SJCRH30 (cell line): Measurements from ENCODE around the gene ZNF497. TPM values are rescaled to one million over a fixed set of nuclear protein-coding genes. Genes with fewer than 3 reads are reported as not detected.
"Not testable (repeated sequence)": the region's sequence is repeated elsewhere in the genome, so short reads cannot be mapped to it uniquely, and the experiment has no call there.

ENCODE experiments used
- DNase-seq, 2 experiments: peaks; one replicate each; pipeline ENCODE4 v3.0.0-alpha.2; 2015 to 2020
- H3K27ac ChIP-seq: fragments of 250-450 bp; sonication (Bioruptor Pico); 2 replicates; pipeline ENCODE4 v1.5.1; 2020; ENCODE audit warnings: mild to moderate bottlenecking, moderate library complexity
- H3K27me3 ChIP-seq: fragments of 250-450 bp; sonication (Bioruptor Pico); 2 replicates; pipeline ENCODE4 v1.5.1; 2020; ENCODE audit warnings: mild to moderate bottlenecking, moderate library complexity
- H3K36me3 ChIP-seq: fragments of 250-450 bp; sonication (Bioruptor Pico); 2 replicates; pipeline ENCODE4 v1.5.1; 2020; ENCODE audit warnings: mild to moderate bottlenecking, moderate library complexity
- H3K4me1 ChIP-seq: fragments of 250-450 bp; sonication (Bioruptor Pico); 2 replicates; pipeline ENCODE4 v1.5.1; 2020; ENCODE audit warnings: mild to moderate bottlenecking, moderate library complexity
- H3K4me3 ChIP-seq: fragments of 250-450 bp; sonication (Bioruptor Pico); 2 replicates; pipeline ENCODE4 v1.5.1; 2020; ENCODE audit warnings: mild to moderate bottlenecking, moderate library complexity
- H3K9me3 ChIP-seq: fragments of 250-450 bp; sonication (Bioruptor Pico); replicated peaks from 2 replicates; pipeline ENCODE4 v1.5.1; 2020; ENCODE audit warnings: mild to moderate bottlenecking, moderate library complexity
- total RNA-seq: library from RNA; depleted of rRNA; stranded (reverse); fragments of >200 nt; shearing (Covaris generic); gene quantifications from 2 replicates; pipeline ENCODE4 v1.2.3, GENCODE V29; 2014

ZNF497 gene
- total RNA-seq, 1 experiment from 2014 or later: 0.45 TPM

DNA sequence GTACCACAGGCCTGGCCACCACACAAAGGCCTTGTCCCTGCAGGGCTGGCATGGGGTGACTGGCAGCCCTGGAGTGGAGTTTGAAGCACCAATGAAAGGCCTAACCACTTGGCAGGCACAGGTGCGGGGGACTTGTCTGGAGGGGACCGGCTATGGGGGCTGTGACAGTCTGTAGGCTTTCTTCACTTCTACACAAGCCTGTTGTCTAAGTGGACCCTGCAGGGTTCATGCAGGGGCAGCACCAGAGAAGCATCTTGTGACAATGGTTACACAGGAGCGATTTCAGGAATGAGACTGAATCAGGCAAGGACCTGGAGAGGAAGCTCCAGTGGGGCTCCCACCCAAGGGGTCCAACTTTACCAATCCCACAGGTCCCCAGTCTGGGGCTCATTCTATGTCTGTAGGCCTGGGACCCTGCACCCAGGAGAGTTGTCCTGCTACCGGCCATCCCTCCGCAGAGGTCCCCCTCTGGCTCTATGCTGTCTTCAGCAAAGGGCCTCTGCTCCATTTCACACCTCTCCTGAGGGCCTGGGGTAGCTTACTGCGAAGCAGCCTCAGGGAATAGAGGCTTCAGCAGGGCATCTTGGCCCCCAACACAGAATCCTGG is 20.5 kb upstream of the ZNF497 start:
- Histone ChIP-seq H3K4me1 (peaks cover 2% of the 10 kb centered on the region; the same call in 1 of the 2 replicates), H3K4me3 (no peak overlapping the region), H3K27me3 (no peaks in the 10 kb centered on the region), H3K9me3 (no peaks in the 10 kb centered on the region), H3K36me3 (peaks cover 2% of the 10 kb centered on the region), H3K27ac (no peak overlapping the region)
- DNase-seq: no peak

DNA sequence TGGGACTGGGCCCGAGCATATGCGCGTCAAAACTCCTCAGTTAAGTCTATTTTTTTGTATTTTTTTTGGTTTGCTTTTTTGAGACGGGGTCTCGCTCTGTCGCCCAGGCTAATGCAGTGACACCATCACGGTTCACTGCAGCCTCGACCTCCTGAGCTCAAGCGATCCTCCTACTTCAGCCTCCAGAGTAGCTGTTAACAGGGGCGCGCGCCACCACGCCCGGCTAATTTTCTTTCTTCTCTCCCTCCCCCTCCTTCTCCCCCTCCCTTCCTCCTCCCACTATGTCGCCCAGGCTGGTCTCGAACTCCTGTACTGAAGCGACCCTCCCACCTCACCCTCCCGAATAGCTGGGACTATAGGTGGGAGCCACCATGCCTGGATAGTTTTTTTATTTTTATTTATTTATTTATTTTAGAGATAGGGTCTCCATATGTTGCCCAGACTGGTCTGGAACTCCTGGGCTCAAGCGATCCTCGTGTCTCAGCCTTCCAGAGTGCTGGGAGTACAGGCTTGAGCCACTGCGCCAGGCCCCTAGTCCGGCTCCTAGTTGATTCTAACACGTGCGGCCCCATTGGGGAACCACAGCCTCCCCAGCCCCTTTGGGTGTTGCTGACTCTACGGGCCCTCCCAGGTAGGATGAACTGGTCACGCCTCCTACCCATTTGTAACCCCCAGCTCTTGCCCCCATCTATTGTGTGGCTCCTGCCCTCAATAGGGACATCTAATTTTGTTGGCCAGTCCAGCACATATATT is 19.1 kb upstream of the ZNF497 start:
- H3K36me3 ChIP-seq: no peaks in the 10 kb centered on the region
- no peaks in the 10 kb centered on the region; the same call in 1 of the 2 replicates for H3K4me1 ChIP-seq
- peak overlapping the region; percentile 86 for H3K4me3 ChIP-seq
- H3K27ac ChIP-seq: no peak overlapping the region
- no peak for DNase-seq
- H3K27me3 ChIP-seq: no peaks in the 10 kb centered on the region
- H3K9me3 ChIP-seq: no peaks in the 10 kb centered on the region

DNA sequence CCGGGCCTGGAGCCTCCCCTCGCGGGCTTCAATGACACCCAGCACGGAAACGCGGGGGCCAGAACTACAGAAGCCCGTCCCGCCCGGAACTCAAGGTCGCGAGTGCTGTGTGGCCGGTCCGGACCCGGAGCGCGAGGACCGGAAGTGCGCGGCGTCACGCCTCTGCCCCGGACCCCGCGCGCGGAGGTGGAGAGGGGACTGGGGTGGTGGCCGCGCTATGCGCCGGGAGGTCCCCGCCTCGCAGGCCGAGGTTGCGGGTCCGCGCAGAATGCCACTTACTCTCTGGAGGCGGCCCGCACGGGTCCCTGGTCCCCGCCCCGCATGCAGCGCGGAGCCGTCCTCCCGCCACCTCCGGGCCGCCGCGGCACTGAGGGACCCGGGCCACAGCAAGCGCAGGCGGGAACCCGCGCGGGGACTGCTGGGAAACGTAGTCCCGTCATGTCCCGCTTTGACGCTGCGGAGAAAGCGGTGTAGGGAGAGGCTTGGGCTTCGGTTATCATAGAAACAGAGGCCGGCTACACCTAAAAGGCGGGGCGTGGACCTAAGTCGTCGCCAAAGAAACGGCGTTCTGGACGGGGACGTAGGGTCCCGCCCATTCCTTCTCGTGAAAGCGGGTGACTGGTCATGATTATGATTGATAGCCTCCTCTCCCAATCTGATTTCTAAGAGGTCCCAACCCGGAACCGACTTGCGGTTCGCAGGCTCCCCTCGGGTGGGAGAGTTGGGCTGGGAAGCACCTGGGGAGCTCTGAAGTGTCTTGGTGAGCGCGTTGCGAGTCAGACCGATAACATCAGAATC is 18.3 kb upstream of the ZNF497 start, which contains the start of gene ZNF837:
TSS of gene ZNF837 (minus strand) at position 369 of the 798 bp plus-strand sequence. CDS start 11,698 bp downstream, outside the sequence.
- Histone ChIP-seq H3K36me3 (no peaks in the 10 kb centered on the region), H3K27ac (peak within 1 kb of the TSS; percentile 89), H3K4me1 (no peaks in the 10 kb centered on the region; the same call in 1 of the 2 replicates), H3K9me3 (no peaks in the 10 kb centered on the region), H3K27me3 (no peaks in the 10 kb centered on the region), H3K4me3 (peak within 1 kb of the TSS; percentile 86)
- DNase-seq: peak; percentile 99 to 100

DNA sequence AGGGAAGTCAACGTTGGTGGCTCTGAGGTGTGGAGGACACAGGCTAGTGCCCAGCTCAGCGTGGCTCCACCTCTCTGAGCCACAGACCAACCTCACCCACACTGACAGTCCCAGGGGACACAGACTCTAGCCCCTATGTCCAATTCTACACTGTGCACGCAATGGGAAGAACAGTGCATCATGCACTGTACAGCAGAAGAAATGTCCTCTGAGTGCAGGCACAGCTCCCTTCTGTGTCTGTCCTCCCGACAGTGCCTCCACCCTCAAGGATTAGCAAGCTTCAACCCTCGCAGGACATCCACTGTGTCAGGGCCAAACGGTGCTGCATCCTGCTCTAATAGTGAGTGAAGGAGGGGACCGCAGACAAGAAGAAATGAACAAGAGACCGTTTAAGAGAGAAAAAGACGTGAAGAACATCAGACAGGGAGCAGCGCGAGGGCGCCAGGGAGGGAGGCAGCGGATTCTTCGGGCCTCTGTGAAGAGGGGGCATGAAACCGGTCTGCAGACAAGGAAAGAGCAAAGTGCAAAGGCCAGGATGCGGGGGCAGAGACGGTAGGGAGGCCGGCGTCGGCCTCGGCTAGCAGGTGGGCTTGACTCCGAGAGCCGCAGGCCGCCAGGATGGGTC is 17.6 kb upstream of the ZNF497 start:
- Histone ChIP-seq H3K36me3 (no peaks in the 10 kb centered on the region), H3K27ac (peak overlapping the region; percentile 89), H3K4me3 (peak overlapping the region; percentile 86), H3K9me3 (no peaks in the 10 kb centered on the region), H3K4me1 (no peaks in the 10 kb centered on the region), H3K27me3 (no peaks in the 10 kb centered on the region)
- no peak for DNase-seq

DNA sequence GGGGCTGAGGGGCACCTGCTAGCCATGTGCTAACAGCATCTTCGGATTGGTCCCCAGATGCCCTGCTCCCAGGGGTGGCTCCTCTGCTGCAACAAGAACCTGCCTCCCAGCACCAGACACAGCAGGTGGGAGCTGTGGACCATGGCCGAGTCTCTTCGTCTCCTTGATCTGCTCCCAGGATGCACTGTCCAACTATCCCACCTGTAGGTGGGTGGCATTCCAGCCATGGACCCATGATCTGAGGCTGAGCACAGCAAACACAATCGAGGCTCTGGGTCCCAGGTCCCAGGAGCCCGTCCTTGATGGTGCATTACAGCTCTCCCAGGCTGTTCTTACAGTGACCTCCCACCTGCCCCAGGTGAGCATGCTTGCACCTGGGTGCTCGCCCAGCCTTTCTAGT is 16.7 kb upstream of the ZNF497 start:
- no peaks in the 10 kb centered on the region for H3K9me3 ChIP-seq
- H3K4me1 ChIP-seq: no peaks in the 10 kb centered on the region
- no peaks in the 10 kb centered on the region for H3K27me3 ChIP-seq
- H3K27ac ChIP-seq: no peak overlapping the region
- H3K36me3 ChIP-seq: no peaks in the 10 kb centered on the region
- no peak for DNase-seq
- H3K4me3 ChIP-seq: no peak overlapping the region

DNA sequence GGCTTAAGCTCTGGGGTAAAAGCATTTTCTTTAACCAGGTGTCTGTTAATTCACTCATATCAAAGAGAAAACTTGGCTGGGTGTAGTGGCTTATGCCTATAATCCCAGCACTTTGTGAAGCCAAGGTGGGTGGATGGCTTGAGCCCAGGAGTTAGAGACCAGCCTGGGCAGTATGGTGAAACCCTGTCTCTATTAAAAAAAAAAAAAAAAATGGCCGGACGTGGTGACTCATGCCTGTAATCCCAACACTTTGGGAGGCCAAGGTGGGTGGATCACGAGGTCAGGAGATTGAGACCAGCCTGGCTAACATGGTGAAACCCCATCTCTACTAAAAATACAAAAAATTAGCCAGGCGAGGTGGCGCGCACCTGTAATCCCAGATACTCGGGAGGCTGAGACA is 14.2 kb upstream of the ZNF497 start:
- H3K4me1 ChIP-seq, H3K27ac ChIP-seq, H3K4me3 ChIP-seq, H3K27me3 ChIP-seq, DNase-seq, H3K9me3 ChIP-seq, H3K36me3 ChIP-seq: not testable (repeated sequence)

DNA sequence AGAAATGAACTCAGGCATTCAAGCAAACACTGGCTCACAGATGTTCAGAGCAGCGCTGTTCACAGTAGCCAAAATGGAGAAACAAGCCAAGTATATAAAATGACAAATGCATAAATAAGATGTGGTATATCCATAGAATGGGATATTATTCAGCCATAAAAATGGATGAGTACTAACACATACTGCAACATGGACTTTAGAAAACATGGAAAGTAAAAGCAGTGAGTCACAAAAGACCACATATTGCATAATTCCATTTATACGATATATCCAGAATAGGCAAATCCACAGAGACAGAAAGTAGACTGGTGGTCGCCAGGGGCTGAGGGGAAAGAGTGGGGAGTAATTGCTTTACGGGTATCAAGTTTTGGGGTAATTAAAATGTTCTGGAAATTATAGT is 11.6 kb upstream of the ZNF497 start:
- Histone ChIP-seq H3K36me3 (no peaks in the 10 kb centered on the region), H3K27me3 (no peaks in the 10 kb centered on the region), H3K4me3 (no peak overlapping the region), H3K27ac (no peak overlapping the region), H3K4me1 (no peaks in the 10 kb centered on the region), H3K9me3 (no peaks in the 10 kb centered on the region)
- DNase-seq: no peak

DNA sequence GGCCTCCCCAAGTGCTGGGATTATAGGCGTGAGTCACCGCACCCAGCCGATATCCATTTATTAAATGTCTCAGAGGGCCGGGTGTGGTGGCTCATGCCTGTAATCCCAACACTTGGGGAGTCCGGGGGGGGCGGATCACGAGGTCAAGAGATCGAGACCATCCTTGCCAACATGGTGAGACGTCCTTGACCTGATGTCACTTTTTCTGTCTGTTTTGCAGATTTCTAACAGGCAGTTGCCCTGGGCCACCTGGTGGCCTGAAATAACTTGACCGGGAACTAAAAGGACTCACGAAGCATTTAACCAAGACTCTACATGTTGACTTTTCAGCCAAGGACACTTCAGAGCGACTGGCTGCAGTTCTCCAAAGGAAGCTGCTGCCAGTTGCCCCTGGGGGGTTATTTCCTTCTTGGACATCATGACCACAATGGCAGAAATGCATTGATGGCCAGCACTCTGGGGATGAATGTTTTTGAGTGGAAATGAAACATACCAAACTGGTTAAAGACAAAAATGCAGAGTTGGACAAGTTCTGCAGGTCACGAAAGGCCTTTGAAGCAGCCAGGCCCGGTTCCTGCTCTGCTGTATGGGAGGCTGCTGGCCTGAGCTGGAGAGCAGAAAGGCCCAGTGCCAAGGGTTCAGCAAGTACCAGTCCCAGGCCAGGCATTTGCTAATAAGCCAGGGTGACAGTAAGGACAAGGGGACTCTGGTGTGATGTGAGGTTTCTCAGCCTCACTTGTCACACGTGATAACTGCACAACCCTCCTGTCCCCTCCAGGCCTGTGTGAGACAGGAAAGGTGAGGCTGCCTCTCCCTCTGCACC is 10.0 kb upstream of the ZNF497 start:
- H3K27ac ChIP-seq: no peak overlapping the region
- no peaks in the 10 kb centered on the region for H3K4me1 ChIP-seq
- H3K27me3 ChIP-seq: no peaks in the 10 kb centered on the region

DNA sequence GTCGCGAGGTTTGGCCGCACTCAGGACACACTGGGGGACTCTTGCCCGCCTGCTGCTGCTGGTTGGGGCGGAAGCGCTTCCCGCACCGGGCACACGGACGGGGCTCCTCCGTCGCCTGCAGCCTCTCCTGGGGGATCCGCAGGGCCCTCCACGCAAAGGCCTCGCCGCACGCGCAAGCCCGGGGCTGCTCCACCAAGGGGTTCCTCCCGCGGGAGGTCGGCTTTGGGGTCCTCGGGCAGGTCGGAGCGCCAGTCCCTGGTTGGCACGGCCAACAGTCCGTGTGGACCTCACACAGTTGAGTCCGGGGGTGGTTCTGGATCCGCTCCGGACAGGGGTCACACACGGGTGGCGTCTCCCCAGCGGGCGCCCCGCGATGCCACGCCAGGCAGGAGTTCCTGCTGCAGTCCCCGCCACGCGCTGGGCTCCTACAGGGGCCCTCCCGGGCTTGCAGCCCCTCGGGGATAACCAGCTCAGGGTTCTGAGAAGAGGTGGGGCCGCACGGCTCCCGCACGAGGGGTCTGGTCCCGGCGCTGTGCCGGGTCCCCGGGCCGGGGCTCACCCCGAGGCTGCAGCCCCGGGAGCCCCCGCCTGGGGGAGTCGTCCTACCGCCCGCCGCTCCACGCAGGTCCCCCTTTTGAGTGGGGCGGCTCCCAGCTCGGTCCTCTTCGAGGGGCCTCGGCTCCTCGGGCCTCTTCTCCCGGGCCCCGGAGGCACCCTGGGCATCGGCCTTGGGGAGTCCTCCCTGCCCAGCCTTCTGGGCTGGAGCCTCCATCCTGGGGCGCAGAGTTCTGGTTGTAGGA is 6.2 kb upstream of the ZNF497 start:
- H3K4me3 ChIP-seq: no peak overlapping the region
- no peak for DNase-seq
- no peaks in the 10 kb centered on the region for H3K36me3 ChIP-seq
- H3K27ac ChIP-seq: no peak overlapping the region
- no peaks in the 10 kb centered on the region for H3K27me3 ChIP-seq
- no peaks in the 10 kb centered on the region for H3K9me3 ChIP-seq
- H3K4me1 ChIP-seq: no peaks in the 10 kb centered on the region

More for the DNA sequence above, 10.0 kb upstream of the ZNF497 start:
- no peak overlapping the region for H3K4me3 ChIP-seq
- no peak for DNase-seq
- no peaks in the 10 kb centered on the region for H3K36me3 ChIP-seq
- H3K9me3 ChIP-seq: no peaks in the 10 kb centered on the region

DNA sequence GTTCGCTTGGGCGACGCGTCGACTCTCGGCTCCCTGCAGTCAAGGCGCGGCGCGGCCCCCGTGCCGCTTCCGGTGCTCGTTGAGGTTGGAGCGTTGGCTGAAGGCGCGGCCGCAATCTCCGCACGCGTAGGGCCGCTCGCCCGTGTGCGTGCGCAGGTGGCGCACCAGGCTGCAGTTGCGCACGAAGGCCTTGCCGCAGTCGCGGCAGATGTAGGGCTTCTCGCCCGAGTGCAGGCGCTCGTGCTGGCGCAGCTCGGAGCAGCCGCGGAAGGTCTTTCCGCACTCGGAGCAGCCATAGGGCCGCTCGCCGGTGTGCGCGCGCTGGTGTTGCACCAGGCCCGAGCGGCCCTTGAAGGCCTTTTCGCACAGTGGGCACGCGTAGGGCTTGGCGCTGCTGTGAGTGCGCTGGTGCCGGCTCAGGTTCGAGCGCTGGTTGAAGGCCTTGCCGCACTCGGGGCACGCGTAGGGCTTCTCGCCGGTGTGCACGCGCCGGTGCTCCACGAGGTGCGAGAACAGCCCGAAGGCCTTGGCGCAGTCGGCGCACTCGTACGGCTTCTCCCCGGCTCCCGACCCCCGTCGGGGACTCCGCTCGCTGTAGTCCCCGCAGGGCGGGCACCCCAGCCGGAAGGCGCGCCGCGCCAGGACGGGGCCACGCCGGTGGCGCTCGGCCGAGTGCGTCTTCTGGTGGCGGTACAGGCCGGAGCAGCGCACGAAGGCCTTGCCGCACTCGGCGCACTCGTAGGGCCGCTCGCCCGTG is 5.3 kb upstream of the ZNF497 start:
- DNase-seq: no peak
- Histone ChIP-seq H3K27ac (no peak overlapping the region), H3K27me3 (no peaks in the 10 kb centered on the region)

DNA sequence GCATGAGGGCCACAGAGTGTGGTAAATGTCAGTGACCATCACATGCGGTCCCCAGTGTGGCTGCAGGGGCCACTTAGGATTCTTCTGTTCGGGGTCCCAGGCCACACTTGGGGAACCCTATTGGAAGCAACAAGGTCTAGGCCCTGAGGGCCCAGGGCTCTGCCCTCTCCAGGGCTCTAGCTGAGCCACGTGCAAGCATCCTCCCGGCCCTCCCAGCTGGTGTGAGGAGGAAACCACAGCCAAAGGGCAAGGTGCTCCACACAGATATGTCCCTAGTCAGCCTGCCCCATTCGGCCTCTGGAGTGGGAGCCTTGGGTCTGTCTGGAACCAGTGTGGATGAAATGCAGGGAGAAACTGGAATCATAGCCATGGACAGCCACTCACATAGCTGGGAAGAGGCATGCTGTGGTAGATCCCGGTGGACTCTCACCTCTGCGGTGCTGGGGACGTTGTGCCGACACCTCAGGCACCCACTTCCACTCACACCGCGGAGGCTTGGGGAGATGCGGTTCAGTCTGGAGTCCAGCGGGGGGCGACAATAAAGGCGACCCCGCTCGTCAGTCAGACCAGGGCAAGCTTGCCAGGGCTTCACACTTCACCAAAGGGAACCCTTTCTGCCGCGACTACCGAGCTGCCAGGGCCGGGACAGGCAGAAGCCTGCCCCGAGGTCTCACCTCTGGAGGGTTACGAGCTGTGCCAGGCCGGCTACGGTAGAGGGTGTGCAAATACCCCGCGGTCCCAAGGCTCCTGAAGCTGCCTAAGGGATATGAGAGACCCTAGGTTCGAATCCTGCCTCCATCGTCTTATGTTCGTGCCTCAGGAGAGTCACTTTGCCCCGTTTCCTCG is 4.3 kb upstream of the ZNF497 start:
- Histone ChIP-seq H3K27ac (no peak overlapping the region), H3K36me3 (no peaks in the 10 kb centered on the region), H3K27me3 (no peaks in the 10 kb centered on the region), H3K4me3 (no peak overlapping the region), H3K4me1 (no peaks in the 10 kb centered on the region), H3K9me3 (no peaks in the 10 kb centered on the region)
- DNase-seq: no peak

More for the DNA sequence above, 5.3 kb upstream of the ZNF497 start:
- no peaks in the 10 kb centered on the region for H3K4me1 ChIP-seq
- H3K4me3 ChIP-seq: no peak overlapping the region
- H3K9me3 ChIP-seq: no peaks in the 10 kb centered on the region
- no peaks in the 10 kb centered on the region for H3K36me3 ChIP-seq

DNA sequence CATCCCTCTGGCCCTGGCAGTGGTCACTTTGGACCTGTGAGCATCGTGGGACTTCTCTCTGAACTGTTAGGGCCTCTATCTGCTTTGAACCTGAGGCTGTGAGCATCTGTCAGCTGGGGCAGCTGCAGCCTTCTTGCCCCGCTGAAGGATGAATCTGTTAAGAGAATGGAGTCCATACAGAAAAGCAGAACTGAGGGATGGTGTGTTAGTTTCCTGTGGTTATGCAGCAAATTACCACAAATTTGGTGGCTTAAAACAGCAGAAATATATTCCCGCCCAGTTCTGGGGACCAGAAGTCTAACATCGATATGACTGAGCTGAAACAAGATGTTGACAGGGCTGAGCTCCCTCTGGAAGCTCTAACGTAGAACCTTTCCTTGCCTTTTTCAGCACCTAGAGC is 1.6 kb upstream of the ZNF497 start:
- no peaks in the 10 kb centered on the region for H3K4me1 ChIP-seq
- no peaks in the 10 kb centered on the region for H3K27me3 ChIP-seq
- no peak for DNase-seq
- H3K4me3 ChIP-seq: no peak overlapping the region
- H3K27ac ChIP-seq: no peak overlapping the region
- no peaks in the 10 kb centered on the region for H3K9me3 ChIP-seq
- no peaks in the 10 kb centered on the region for H3K36me3 ChIP-seq
